ENCODE data around the gene ARHGAP15.

DNA sequence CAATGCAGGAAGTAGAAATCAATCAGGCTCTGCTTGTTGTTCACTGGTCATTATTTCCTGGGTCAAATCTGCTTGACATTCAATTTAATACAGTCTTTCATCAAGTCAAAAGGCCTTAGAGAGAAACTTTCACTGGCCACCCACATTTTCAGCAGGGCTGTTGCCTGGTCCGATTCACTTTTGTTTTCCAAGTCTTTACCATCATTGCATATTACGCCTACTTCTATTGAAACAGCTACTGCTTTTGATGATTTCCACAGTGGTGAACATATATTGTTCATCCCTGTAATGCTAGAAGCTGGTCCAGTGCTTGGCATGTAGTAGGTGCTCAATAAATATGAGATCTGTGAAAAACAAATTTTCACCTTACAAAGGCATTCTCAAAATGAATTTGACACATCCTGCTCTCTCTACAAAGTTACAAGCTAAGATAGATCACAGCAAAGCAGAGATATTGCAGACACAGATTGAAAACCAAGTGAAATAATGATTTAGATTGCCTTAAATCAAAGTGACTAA lies 600.1 kb downstream of the ARHGAP15 start:
- no peak for TF ChIP-seq CTCF (IDR thresholded peaks at IDR 0.05; ENCODE audit: low read length)
- TF ChIP-seq EZH2 (IDR thresholded peaks at IDR 0.05; ENCODE audit: borderline replicate concordance, low read length) = no peak
